ENCODE data around the gene AREL1. TPM values are rescaled to one million over a fixed set of nuclear protein-coding genes. Genes with fewer than 3 reads are reported as not detected.
A peak's percentile ranks its signal among the peaks of the same experiment; 100 is the strongest.

AREL1 gene
- total RNA-seq, 2 experiments from 2014 or later, result 47.0 to 47.6 TPM

- POLR2A ChIA-PET, result interaction anchor here (0.6 to 1.3 kb wide), 2 partner anchors 41 to 186 kb away, joined by 3 read pairs; no protein-coding TSS in a partner anchor
- H3K27ac Mint-ChIP-seq, result no peak overlapping the region
Measured at GRCh38 chr14:74664717-74665116, 48.2 kb downstream of the AREL1 start.

GRCh38 chr14:74663884-74664283 is 49.0 kb downstream of the AREL1 start:
- H3K27ac Mint-ChIP-seq, result peak overlapping the region; percentile 50

More at GRCh38 chr14:74664717-74665116, 48.2 kb downstream of the AREL1 start:
- H3K36me3 Mint-ChIP-seq, result peaks cover 31% of the 10 kb centered on the region
- H3K9me3 Mint-ChIP-seq, result no peaks in the 10 kb centered on the region
- ATAC-seq (ENCODE audit: low read depth) (no peak), DNase-seq (no peak)
- no peaks in the 10 kb centered on the region for H3K27me3 Mint-ChIP-seq
- H3K4me1 Mint-ChIP-seq, result peaks cover 6% of the 10 kb centered on the region
- no peak overlapping the region for H3K4me3 Mint-ChIP-seq

GRCh38 chr14:74661726-74662450 is 51.0 kb downstream of the AREL1 start:
- Mint-ChIP-seq H3K27me3 (no peaks in the 10 kb centered on the region), H3K4me3 (no peak overlapping the region), H3K27ac (no peak overlapping the region), H3K4me1 (peaks cover 6% of the 10 kb centered on the region), H3K9me3 (no peaks in the 10 kb centered on the region), H3K36me3 (peaks cover 27% of the 10 kb centered on the region)
- no peak for DNase-seq
- POLR2A ChIA-PET, result no interaction called here
- no peak for ATAC-seq (ENCODE audit: low read depth)

More at GRCh38 chr14:74663884-74664283, 49.0 kb downstream of the AREL1 start:
- Mint-ChIP-seq H3K4me1 (peaks cover 6% of the 10 kb centered on the region), H3K9me3 (no peaks in the 10 kb centered on the region), H3K4me3 (no peak overlapping the region), H3K27me3 (no peaks in the 10 kb centered on the region), H3K36me3 (peaks cover 28% of the 10 kb centered on the region)
- POLR2A ChIA-PET, result no interaction called here
- ATAC-seq (ENCODE audit: low read depth) (no peak), DNase-seq (no peak)

- DNase-seq, result no peak
- Mint-ChIP-seq H3K36me3 (peaks cover 27% of the 10 kb centered on the region), H3K27ac (no peak overlapping the region), H3K9me3 (no peaks in the 10 kb centered on the region), H3K4me3 (no peak overlapping the region), H3K4me1 (peaks cover 3% of the 10 kb centered on the region), H3K27me3 (no peaks in the 10 kb centered on the region)
- no peak for ATAC-seq (ENCODE audit: low read depth)
- POLR2A ChIA-PET, result no interaction called here
Measured at GRCh38 chr14:74660863-74661262, 52.0 kb downstream of the AREL1 start.

- DNase-seq, result no peak
- no peaks in the 10 kb centered on the region for H3K9me3 Mint-ChIP-seq
- no peaks in the 10 kb centered on the region for H3K4me1 Mint-ChIP-seq
- POLR2A ChIA-PET, result no interaction called here
- no peaks in the 10 kb centered on the region for H3K27me3 Mint-ChIP-seq
- no peak overlapping the region for H3K27ac Mint-ChIP-seq
- H3K4me3 Mint-ChIP-seq, result no peak overlapping the region
- ATAC-seq (ENCODE audit: low read depth), result no peak
- peaks cover 24% of the 10 kb centered on the region for H3K36me3 Mint-ChIP-seq
Measured at GRCh38 chr14:74660167-74660566, 52.7 kb downstream of the AREL1 start.

GRCh38 chr14:74658535-74659131 is 54.2 kb downstream of the AREL1 start:
- DNase-seq (no peak), ATAC-seq (ENCODE audit: low read depth) (no peak)
- H3K4me1 Mint-ChIP-seq, result no peaks in the 10 kb centered on the region
- H3K27ac Mint-ChIP-seq, result no peak overlapping the region
- peaks cover 15% of the 10 kb centered on the region for H3K36me3 Mint-ChIP-seq
- POLR2A ChIA-PET, result no interaction called here
- no peaks in the 10 kb centered on the region for H3K9me3 Mint-ChIP-seq
- no peaks in the 10 kb centered on the region for H3K27me3 Mint-ChIP-seq
- H3K4me3 Mint-ChIP-seq, result no peak overlapping the region

- no peaks in the 10 kb centered on the region for H3K27me3 Mint-ChIP-seq
- no peaks in the 10 kb centered on the region for H3K9me3 Mint-ChIP-seq
- no peak overlapping the region for H3K4me3 Mint-ChIP-seq
- no peak overlapping the region for H3K27ac Mint-ChIP-seq
- POLR2A ChIA-PET, result no interaction called here
- ATAC-seq (ENCODE audit: low read depth), result no peak
- no peak for DNase-seq
- peaks cover 10% of the 10 kb centered on the region for H3K36me3 Mint-ChIP-seq
- H3K4me1 Mint-ChIP-seq, result no peaks in the 10 kb centered on the region
Measured at GRCh38 chr14:74656964-74657363, 55.9 kb downstream of the AREL1 start.

- ATAC-seq (ENCODE audit: low read depth) (no peak), DNase-seq (no peak)
- Mint-ChIP-seq H3K36me3 (peaks cover 5% of the 10 kb centered on the region), H3K4me1 (peaks cover 8% of the 10 kb centered on the region), H3K27me3 (no peaks in the 10 kb centered on the region), H3K4me3 (no peak overlapping the region), H3K9me3 (no peaks in the 10 kb centered on the region), H3K27ac (peak overlapping the region; percentile 70)
- POLR2A ChIA-PET, result no interaction called here
Measured at GRCh38 chr14:74655599-74656395, 57.1 kb downstream of the AREL1 start.

- Mint-ChIP-seq H3K4me1 (peaks cover 8% of the 10 kb centered on the region), H3K27me3 (no peaks in the 10 kb centered on the region), H3K4me3 (no peak overlapping the region), H3K9me3 (no peaks in the 10 kb centered on the region), H3K36me3 (peaks cover 5% of the 10 kb centered on the region), H3K27ac (no peak overlapping the region)
- POLR2A ChIA-PET, result no interaction called here
- no peak for ATAC-seq (ENCODE audit: low read depth)
- no peak for DNase-seq
Measured at GRCh38 chr14:74654931-74655330, 57.9 kb downstream of the AREL1 start.

- Mint-ChIP-seq H3K36me3 (peaks cover 5% of the 10 kb centered on the region), H3K27ac (no peak overlapping the region), H3K27me3 (no peaks in the 10 kb centered on the region), H3K4me3 (no peak overlapping the region), H3K4me1 (peaks cover 8% of the 10 kb centered on the region), H3K9me3 (no peaks in the 10 kb centered on the region)
- ATAC-seq (ENCODE audit: low read depth) (no peak), DNase-seq (no peak)
- POLR2A ChIA-PET, result no interaction called here
Measured at GRCh38 chr14:74653386-74654138, 59.3 kb downstream of the AREL1 start.

- ATAC-seq (ENCODE audit: low read depth) (no peak), DNase-seq (no peak)
- no peaks in the 10 kb centered on the region for H3K9me3 Mint-ChIP-seq
- H3K27me3 Mint-ChIP-seq, result no peaks in the 10 kb centered on the region
- H3K4me3 Mint-ChIP-seq, result no peak overlapping the region
- H3K4me1 Mint-ChIP-seq, result peaks cover 8% of the 10 kb centered on the region
- peaks cover 5% of the 10 kb centered on the region for H3K36me3 Mint-ChIP-seq
- POLR2A ChIA-PET, result interaction anchor here (0.5 kb wide), 1 partner anchor 685 kb away, joined by 4 read pairs; no protein-coding TSS in a partner anchor
- no peak overlapping the region for H3K27ac Mint-ChIP-seq
Measured at GRCh38 chr14:74652541-74652940, 60.3 kb downstream of the AREL1 start.

GRCh38 chr14:74650927-74651686 is 61.8 kb downstream of the AREL1 start:
- DNase-seq, result no peak
- H3K4me3 Mint-ChIP-seq, result no peak overlapping the region
- no peaks in the 10 kb centered on the region for H3K9me3 Mint-ChIP-seq
- POLR2A ChIA-PET, result no interaction called here
- H3K36me3 Mint-ChIP-seq, result no peaks in the 10 kb centered on the region
- peaks cover 9% of the 10 kb centered on the region for H3K4me1 Mint-ChIP-seq
- H3K27ac Mint-ChIP-seq, result peak overlapping the region; percentile 5
- peaks cover 3% of the 10 kb centered on the region for H3K27me3 Mint-ChIP-seq
- peak; percentile 53 for ATAC-seq (ENCODE audit: low read depth)
